HepG2 (cell line): ENCODE measurements around the gene SNX9. TPM values are rescaled to one million over a fixed set of nuclear protein-coding genes. Genes with fewer than 3 reads are reported as not detected.

Experiments
- ATAC-seq: fragments of 200-7000 bp; cut with Tn5 transposase; 3 replicates; pipeline ENCODE4 v1.9.1; 2020; ENCODE audit warnings: mild to moderate bottlenecking, moderate library complexity
- BruUV-seq: library from RNA; stranded (reverse); fragments of 400-500 nt; replicated peaks from 2 replicates; lab custom pipeline; 2021; lab: Mats Ljungman, UMichigan
- CTCF ChIA-PET: fragments of 300-600 bp; formaldehyde crosslinking; extraction: SDS; loops from one replicate; lab custom pipeline; 2021; ENCODE audit warnings: low total read pairs, inconsistent platforms, low intra/inter-chr PET ratio; lab: Yijun Ruan, JAX
- POLR2A ChIA-PET: fragments of 350-600 bp; sonication (Branson Sonifier 250); formaldehyde crosslinking; loops from one replicate; lab custom pipeline; 2020; ENCODE audit warnings: antibody characterized with exemption, inconsistent platforms; lab: Yijun Ruan, JAX
- DNase-seq: peaks from one replicate; pipeline ENCODE4 v3.0.0-alpha.2; 2015; ENCODE audit warnings: low spot score
- FAIRE-seq: peaks from 3 replicates; lab custom pipeline; 2011; peaks lifted over from hg19 to GRCh38; lab: Jason Lieb, UNC
- H2AFZ ChIP-seq: one replicate; pipeline ENCODE4 v1.6.1; 2011; ENCODE audit warnings: low read length, inconsistent platforms
- H3K27ac ChIP-seq: fragments of 300-600 bp; 3 replicates; pipeline ENCODE4 v1.8.0; 2011; ENCODE audit warnings: mixed run types, mild to moderate bottlenecking, mixed read lengths, low read length, inconsistent platforms; ENCODE audit not compliant: insufficient read depth; ENCODE audit errors: extremely low read length
- H3K27me3 ChIP-seq, 2 experiments: fragments of 200-600 bp in 1 of 2; 2 replicates in 1 of 2; 3 replicates in 1 of 2; pipeline versions ENCODE4 v1.6.0 to v1.8.0; 2011; ENCODE audit warnings: low read length in 2 of 2, mild to moderate bottlenecking in 2 of 2, moderate library complexity in 2 of 2, inconsistent platforms in 1 of 2; ENCODE audit not compliant: insufficient read depth in 2 of 2, control insufficient read depth in 1 of 2
- H3K36me3 ChIP-seq, 2 experiments: fragments of 200-600 bp in 1 of 2; replicated peaks in 1 of 2; 2 replicates in 1 of 2; 3 replicates in 1 of 2; pipeline versions ENCODE4 v1.5.1 to v1.8.0; 2011; ENCODE audit warnings: low read length in 2 of 2, inconsistent platforms in 1 of 2; ENCODE audit not compliant: insufficient read depth in 2 of 2, control insufficient read depth in 1 of 2
- H3K4me1 ChIP-seq: 2 replicates; pipeline ENCODE4 v1.5.1; 2012; ENCODE audit warnings: low read length, inconsistent platforms; ENCODE audit not compliant: insufficient read depth
- H3K4me2 ChIP-seq: 2 replicates; pipeline ENCODE4 v1.6.0; 2011; ENCODE audit warnings: low read depth, low read length, inconsistent platforms
- H3K4me3 ChIP-seq, 3 experiments: fragments of 200-600 bp in 1 of 3; sonication (generic), shearing (Covaris generic) in 1 of 3; replicated peaks in 1 of 3; 2 replicates each; pipeline ENCODE4 v1.5.1; 2011 to 2016; ENCODE audit warnings: low read length in 3 of 3, inconsistent platforms in 2 of 3, low read depth in 2 of 3, mild to moderate bottlenecking in 2 of 3, control low read depth in 1 of 3, mixed read lengths in 1 of 3; ENCODE audit not compliant: insufficient read depth in 1 of 3
- H3K79me2 ChIP-seq: one replicate; pipeline ENCODE4 v1.6.1; 2011; ENCODE audit warnings: low read length, inconsistent platforms; ENCODE audit not compliant: insufficient read depth
- H3K9ac ChIP-seq: 2 replicates; pipeline ENCODE4 v1.6.0; 2011; ENCODE audit warnings: mild to moderate bottlenecking, low read depth, low read length, inconsistent platforms; ENCODE audit not compliant: insufficient read depth
- H3K9me3 ChIP-seq: 2 replicates; pipeline ENCODE4 v1.5.1; 2012; ENCODE audit warnings: mild to moderate bottlenecking, low read length
- H4K20me1 ChIP-seq: 2 replicates; pipeline ENCODE4 v1.6.0; 2011; ENCODE audit warnings: inconsistent platforms, mild to moderate bottlenecking, low read length, moderate library complexity; ENCODE audit not compliant: insufficient read depth
- NFE2L2 ChIP-seq: fragments of 150-350 bp; IDR thresholded peaks from 2 replicates; pipeline ENCODE4 v1.6.1; 2014; ENCODE audit warnings: low read length
- SP1 ChIP-seq, 2 experiments: fragments of 450-650 bp in 1 of 2; sonication (generic) in 1 of 2; formaldehyde crosslinking in 1 of 2; IDR thresholded peaks; 2 replicates each; pipeline versions ENCODE4 v1.4.0 to v1.6.1; 2016 to 2020; ENCODE audit warnings: missing genetic modification reagents in 1 of 2
- ZNF432 ChIP-seq: sonication (generic); formaldehyde crosslinking; IDR thresholded peaks from 2 replicates; pipeline ENCODE4 v1.5.0; 2020; ENCODE audit warnings: missing genetic modification reagents, mild to moderate bottlenecking, borderline replicate concordance
- ZNF629 ChIP-seq: sonication (generic); formaldehyde crosslinking; conservative IDR thresholded peaks from 2 replicates; pipeline ENCODE4 v1.5.0; 2020; ENCODE audit warnings: missing genetic modification reagents
- ZNF703 ChIP-seq: sonication (generic); formaldehyde crosslinking; IDR thresholded peaks from 2 replicates; pipeline ENCODE4 v1.5.1; 2020; ENCODE audit warnings: missing genetic modification reagents, mild to moderate bottlenecking, moderate library complexity, borderline replicate concordance
- ZNF780A ChIP-seq: sonication (generic); formaldehyde crosslinking; IDR thresholded peaks from 2 replicates; pipeline ENCODE4 v1.8.0; 2022; ENCODE audit warnings: mild to moderate bottlenecking, missing genetic modification reagents, moderate library complexity
- ZNF839 ChIP-seq: sonication (generic); formaldehyde crosslinking; IDR thresholded peaks from 2 replicates; pipeline ENCODE4 v1.4.0; 2020; ENCODE audit warnings: missing genetic modification reagents, mild to moderate bottlenecking, borderline replicate concordance
- WGBS: methylation state at CpG from one replicate; pipeline ENCODE4 v1.1.6; 2017; ENCODE audit warnings: low lambda C conversion rate; 5-methylcytosine and 5-hydroxymethylcytosine counted together
- in situ Hi-C: cut with HindIII; loops from 2 replicates; pipeline ENCODE4 v1.10.0; 2017; ENCODE audit warnings: low pct_unique_long_range_greater_than_20kb; ENCODE audit not compliant: extremely low pct_ligation_motif_present
- intact Hi-C: fragments of 100-400 bp; cut with micrococcal nuclease; formaldehyde crosslinking; loops from one replicate; pipeline ENCODE4 v1.10.0; 2022; ENCODE audit not compliant: unreplicated experiment
- polyA plus RNA-seq, 8 experiments: library from polyadenylated mRNA; depleted of rRNA in 3 of 8; stranded (reverse) in 7 of 8; unstranded in 1 of 8; fragments of >200 nt; fragmentation: Illumina TruSeq in 4 of 8; extraction: Trizol in 4 of 8; gene quantifications; 2 replicates each; pipeline versions ENCODE4 v1.2.1 to v1.2.3, GENCODE V29; 2011 to 2016; ENCODE audit warnings: low read depth in 4 of 8, missing spikeins in 1 of 8, mixed read lengths in 1 of 8; ENCODE audit not compliant: insufficient read depth in 1 of 8
- total RNA-seq, 5 experiments: library from RNA; depleted of rRNA; stranded (reverse); fragments of >200 nt; fragmentation: Illumina TruSeq; extraction: Trizol; gene quantifications; 2 replicates each; pipeline ENCODE4 v1.2.3, GENCODE V29; 2016; ENCODE audit warnings: low read depth in 1 of 5
- TF ChIP-seq, protein P1 (sequence below): sonication (generic); formaldehyde crosslinking; IDR thresholded peaks from 2 replicates; pipeline ENCODE4 v1.8.1; 2023; ENCODE audit warnings: missing genetic modification reagents, mild to moderate bottlenecking, borderline replicate concordance
- TF ChIP-seq, protein P2 (sequence below): sonication (generic); formaldehyde crosslinking; conservative IDR thresholded peaks from 2 replicates; pipeline ENCODE4 v1.4.0; 2020; ENCODE audit warnings: missing genetic modification reagents
- TF ChIP-seq, protein P3 (sequence below), 2 experiments: fragments of 450-650 bp in 1 of 2; sonication (generic) in 1 of 2; formaldehyde crosslinking; IDR thresholded peaks; 2 replicates each; pipeline versions ENCODE4 v1.5.0 to v1.8.0; 2020 to 2022; ENCODE audit warnings: mild to moderate bottlenecking in 1 of 2, missing genetic modification reagents in 1 of 2

The SNX9 gene
- total and polyA plus RNA-seq, 2 of the 13 experiments (the other 11 are each of a cell fraction or from before 2014, with no cell fraction given): 21.9 to 36.0 TPM

DNA sequence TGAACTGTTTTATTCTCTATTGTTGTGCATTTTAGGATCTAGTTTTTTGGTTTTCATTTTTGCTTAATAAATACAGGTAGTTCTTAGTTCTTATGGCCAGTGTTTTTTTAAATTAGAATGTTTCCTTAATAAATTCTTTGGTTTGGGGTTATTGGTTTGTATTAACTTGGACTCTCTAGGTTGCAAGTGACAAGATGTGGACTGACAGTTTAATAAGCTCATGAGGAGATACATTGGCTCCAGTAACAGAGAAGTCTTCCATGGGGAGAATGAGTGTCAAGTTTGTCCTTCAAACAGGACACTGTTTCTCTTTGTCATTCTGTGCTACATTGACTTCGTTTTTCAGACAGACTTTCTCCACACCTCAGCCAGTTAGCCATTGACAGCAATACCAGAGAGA, 39.7 kb downstream of the SNX9 start:
- no peak for FAIRE-seq
- POLR2A ChIA-PET: no interaction called here
- CTCF ChIA-PET: no interaction called here

More for the DNA sequence above, 39.7 kb downstream of the SNX9 start:
- no peak for ATAC-seq
- Histone ChIP-seq H4K20me1 (peaks cover 33% of the 10 kb centered on the region), H3K79me2 (peaks cover 71% of the 10 kb centered on the region), H3K27ac (no peak overlapping the region), H2AFZ (no peak overlapping the region), H3K36me3 (no peaks in the 10 kb centered on the region), H3K4me1 (peaks cover 31% of the 10 kb centered on the region), H3K9me3 (no peaks in the 10 kb centered on the region), H3K4me2 (no peak overlapping the region), H3K27me3 (no peaks in the 10 kb centered on the region), H3K9ac (no peak overlapping the region), H3K4me3 (no peak overlapping the region)
- no TSS peak for BruUV-seq
- in situ Hi-C loops: no loop called here
- 67% methylated on average over 1 of the region's 1 CpG for WGBS
- intact Hi-C loops: no loop called here
- DNase-seq: no peak
- TF ChIP-seq, protein P1, sequence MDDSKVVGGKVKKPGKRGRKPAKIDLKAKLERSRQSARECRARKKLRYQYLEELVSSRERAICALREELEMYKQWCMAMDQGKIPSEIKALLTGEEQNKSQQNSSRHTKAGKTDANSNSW (CRISPR knock-in tag): no peak
- no peak for TF ChIP-seq ZNF629 (CRISPR knock-in tag)
- no peak for TF ChIP-seq NFE2L2
- no peak for TF ChIP-seq ZNF432 (CRISPR knock-in tag)
- no peak for TF ChIP-seq SP1 (IDR thresholded peaks at IDR 0.05)
- no peak for TF ChIP-seq SP1 (CRISPR knock-in tag; IDR thresholded peaks at IDR 0.05)
- TF ChIP-seq ZNF703 (CRISPR knock-in tag): no peak
- TF ChIP-seq, protein P2, sequence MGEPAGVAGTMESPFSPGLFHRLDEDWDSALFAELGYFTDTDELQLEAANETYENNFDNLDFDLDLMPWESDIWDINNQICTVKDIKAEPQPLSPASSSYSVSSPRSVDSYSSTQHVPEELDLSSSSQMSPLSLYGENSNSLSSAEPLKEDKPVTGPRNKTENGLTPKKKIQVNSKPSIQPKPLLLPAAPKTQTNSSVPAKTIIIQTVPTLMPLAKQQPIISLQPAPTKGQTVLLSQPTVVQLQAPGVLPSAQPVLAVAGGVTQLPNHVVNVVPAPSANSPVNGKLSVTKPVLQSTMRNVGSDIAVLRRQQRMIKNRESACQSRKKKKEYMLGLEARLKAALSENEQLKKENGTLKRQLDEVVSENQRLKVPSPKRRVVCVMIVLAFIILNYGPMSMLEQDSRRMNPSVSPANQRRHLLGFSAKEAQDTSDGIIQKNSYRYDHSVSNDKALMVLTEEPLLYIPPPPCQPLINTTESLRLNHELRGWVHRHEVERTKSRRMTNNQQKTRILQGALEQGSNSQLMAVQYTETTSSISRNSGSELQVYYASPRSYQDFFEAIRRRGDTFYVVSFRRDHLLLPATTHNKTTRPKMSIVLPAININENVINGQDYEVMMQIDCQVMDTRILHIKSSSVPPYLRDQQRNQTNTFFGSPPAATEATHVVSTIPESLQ: no peak
- TF ChIP-seq, protein P3, sequence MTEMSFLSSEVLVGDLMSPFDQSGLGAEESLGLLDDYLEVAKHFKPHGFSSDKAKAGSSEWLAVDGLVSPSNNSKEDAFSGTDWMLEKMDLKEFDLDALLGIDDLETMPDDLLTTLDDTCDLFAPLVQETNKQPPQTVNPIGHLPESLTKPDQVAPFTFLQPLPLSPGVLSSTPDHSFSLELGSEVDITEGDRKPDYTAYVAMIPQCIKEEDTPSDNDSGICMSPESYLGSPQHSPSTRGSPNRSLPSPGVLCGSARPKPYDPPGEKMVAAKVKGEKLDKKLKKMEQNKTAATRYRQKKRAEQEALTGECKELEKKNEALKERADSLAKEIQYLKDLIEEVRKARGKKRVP (CRISPR knock-in tag; IDR thresholded peaks at IDR 0.05): no peak
- no peak for TF ChIP-seq ZNF780A (CRISPR knock-in tag)
- TF ChIP-seq ZNF839 (CRISPR knock-in tag): no peak
